IMR-90 (cell line): ENCODE data around the gene LRRC47. TPM values are rescaled to one million over a fixed set of nuclear protein-coding genes. Genes with fewer than 3 reads are reported as not detected.

Experiments
- ATAC-seq: fragments of 200-7000 bp; cut with Tn5 transposase; 2 replicates; pipeline ENCODE4 v1.9.1; 2020; ENCODE audit warnings: low read depth, mild to moderate bottlenecking, moderate library complexity
- BruUV-seq: library from RNA; stranded (reverse); fragments of 400-500 nt; replicated peaks from 2 replicates; lab custom pipeline; 2021; lab: Mats Ljungman, UMichigan
- CTCF ChIA-PET: fragments of 300-600 bp; formaldehyde crosslinking; extraction: SDS; loops from one replicate; lab custom pipeline; 2021; ENCODE audit warnings: antibody characterized with exemption; lab: Yijun Ruan, JAX
- POLR2A ChIA-PET: fragments of 300-600 bp; sonication (Branson Sonifier 250); formaldehyde crosslinking; loops from one replicate; lab custom pipeline; 2022; ENCODE audit warnings: antibody characterized with exemption; ENCODE audit not compliant: unreplicated experiment; lab: Charles Lee
- DNase-seq: peaks from one replicate; pipeline ENCODE4 v3.0.0; 2013
- H2AFZ ChIP-seq: replicated peaks from 2 replicates; pipeline ENCODE3; 2013; ENCODE audit warnings: low read length, mild to moderate bottlenecking; ENCODE audit not compliant: poor library complexity
- H2AK5ac ChIP-seq: 2 replicates; pipeline ENCODE4 v1.6.1; 2013; ENCODE audit warnings: low read depth, low read length, inconsistent platforms
- H2AK9ac ChIP-seq: replicated peaks from 2 replicates; pipeline ENCODE3; 2013; ENCODE audit warnings: mild to moderate bottlenecking, low read depth, low read length, moderate library complexity; ENCODE audit not compliant: poor library complexity
- H2BK120ac ChIP-seq: 2 replicates; pipeline ENCODE4 v1.6.1; 2013; ENCODE audit warnings: low read depth, low read length, inconsistent platforms
- H2BK15ac ChIP-seq: 3 replicates; pipeline ENCODE4 v1.6.1; 2013; ENCODE audit warnings: low read depth, low read length, inconsistent platforms
- H2BK20ac ChIP-seq: 2 replicates; pipeline ENCODE4 v1.6.1; 2013; ENCODE audit warnings: low read depth, mild to moderate bottlenecking, inconsistent platforms, low read length, moderate library complexity
- H2BK5ac ChIP-seq: 2 replicates; pipeline ENCODE4 v1.6.1; 2013; ENCODE audit warnings: mild to moderate bottlenecking, low read depth, low read length, inconsistent platforms; ENCODE audit not compliant: poor library complexity, severe bottlenecking
- H3K14ac ChIP-seq: replicated peaks from 2 replicates; pipeline ENCODE4 v1.6.1; 2013; ENCODE audit warnings: low read depth, low read length, inconsistent platforms
- H3K18ac ChIP-seq: 2 replicates; pipeline ENCODE4 v1.6.1; 2013; ENCODE audit warnings: low read depth, low read length, control low read depth
- H3K23ac ChIP-seq: 2 replicates; pipeline ENCODE4 v1.6.1; 2013; ENCODE audit warnings: low read depth, low read length, inconsistent platforms
- H3K27ac ChIP-seq: 2 replicates; pipeline ENCODE4 v1.5.1; 2013; ENCODE audit warnings: mild to moderate bottlenecking, control low read depth, low read length; ENCODE audit not compliant: insufficient read depth
- H3K27me3 ChIP-seq: 2 replicates; pipeline ENCODE4 v1.6.1; 2013; ENCODE audit warnings: low read length; ENCODE audit not compliant: control insufficient read depth, insufficient read depth
- H3K36me3 ChIP-seq: 2 replicates; pipeline ENCODE4 v1.6.1; 2013; ENCODE audit warnings: low read length, mixed read lengths; ENCODE audit not compliant: control insufficient read depth, insufficient read depth
- H3K4ac ChIP-seq: 2 replicates; pipeline ENCODE4 v1.6.1; 2013; ENCODE audit warnings: low read depth, low read length, inconsistent platforms
- H3K4me1 ChIP-seq: 2 replicates; pipeline ENCODE4 v1.6.1; 2013; ENCODE audit warnings: low read length, mixed read lengths; ENCODE audit not compliant: control insufficient read depth, insufficient read depth
- H3K4me2 ChIP-seq: 2 replicates; pipeline ENCODE4 v1.6.1; 2013; ENCODE audit warnings: low read depth, mild to moderate bottlenecking, control low read depth, low read length, moderate library complexity
- H3K4me3 ChIP-seq: 2 replicates; pipeline ENCODE4 v1.5.1; 2013; ENCODE audit warnings: low read depth, mild to moderate bottlenecking, control low read depth, low read length, moderate library complexity; ENCODE audit not compliant: insufficient read depth
- H3K56ac ChIP-seq: 2 replicates; pipeline ENCODE4 v1.6.1; 2013; ENCODE audit warnings: low read length, inconsistent platforms; ENCODE audit not compliant: insufficient read depth; ENCODE audit errors: extremely low read depth
- H3K79me1 ChIP-seq, 2 experiments: 2 replicates each; pipeline ENCODE4 v1.6.1; 2013; ENCODE audit warnings: low read length in 2 of 2, inconsistent platforms in 1 of 2, low read depth in 1 of 2
- H3K9ac ChIP-seq: 2 replicates; pipeline ENCODE4 v1.6.1; 2013; ENCODE audit warnings: low read depth, low read length, control low read depth
- H3K9me1 ChIP-seq: 2 replicates; pipeline ENCODE4 v1.6.1; 2013; ENCODE audit warnings: low read length, inconsistent platforms; ENCODE audit not compliant: insufficient read depth
- H3K9me3 ChIP-seq: 2 replicates; pipeline ENCODE4 v1.6.1; 2013; ENCODE audit warnings: low read length; ENCODE audit not compliant: control insufficient read depth, insufficient read depth
- H4K20me1 ChIP-seq: 2 replicates; pipeline ENCODE4 v1.6.1; 2013; ENCODE audit warnings: low read length, inconsistent platforms; ENCODE audit not compliant: insufficient read depth
- H4K5ac ChIP-seq: 2 replicates; pipeline ENCODE4 v1.6.1; 2013; ENCODE audit warnings: mild to moderate bottlenecking, low read depth, low read length, control low read depth
- H4K8ac ChIP-seq, 2 experiments: 2 replicates each; pipeline ENCODE4 v1.6.1; 2013; ENCODE audit warnings: low read depth in 2 of 2, low read length in 2 of 2, control low read depth in 1 of 2, inconsistent platforms in 1 of 2
- H4K91ac ChIP-seq: 2 replicates; pipeline ENCODE4 v1.6.1; 2013; ENCODE audit warnings: low read depth, low read length, inconsistent platforms; ENCODE audit not compliant: insufficient read depth
- CEBPB ChIP-seq: IDR thresholded peaks from 2 replicates; pipeline ENCODE4 v1.6.1; 2012; ENCODE audit warnings: low read depth, low read length, improper control_type of control experiment
- MAZ ChIP-seq: IDR thresholded peaks from 2 replicates; pipeline ENCODE4 v1.6.1; 2012; ENCODE audit warnings: low read depth, mild to moderate bottlenecking, low read length, improper control_type of control experiment, moderate library complexity, borderline replicate concordance
- WGBS, 2 experiments: methylation state at CpG; one replicate each; pipeline versions ENCODE4 v1.1.5 to v1.1.7; 2013; ENCODE audit warnings: missing lambda C conversion rate in 2 of 2; ENCODE audit not compliant: insufficient read length in 1 of 2; ENCODE audit errors: extremely low coverage in 2 of 2; 5-methylcytosine and 5-hydroxymethylcytosine counted together
- dilution Hi-C: fragments of 300-500 bp; cut with HindIII; formaldehyde crosslinking; loops from one replicate; pipeline ENCODE4 v1.14.3; 2018; ENCODE audit warnings: low sequenced_read_pairs; ENCODE audit not compliant: unreplicated experiment
- in situ Hi-C: fragments of 300-500 bp; cut with MboI; formaldehyde crosslinking; loops from 3 replicates; pipeline ENCODE4 v1.14.3; 2019; ENCODE audit warnings: low sequenced_read_pairs, inconsistent platforms, mixed read lengths
- intact Hi-C: fragments of 100-400 bp; cut with micrococcal nuclease; formaldehyde crosslinking; loops from 2 replicates; pipeline ENCODE4 v1.10.0; 2022
- polyA plus RNA-seq, 3 experiments: library from polyadenylated mRNA; depleted of rRNA; stranded (reverse); fragments of >200 nt; gene quantifications; 2 replicates each; pipeline ENCODE4 v1.2.3, GENCODE V29; 2012; ENCODE audit warnings: low replicate concordance in 1 of 3
- total RNA-seq: library from RNA; depleted of rRNA; stranded (reverse); fragments of >200 nt; gene quantifications from 2 replicates; pipeline ENCODE4 v1.2.3, GENCODE V29; 2012

Gene LRRC47
- total and polyA plus RNA-seq, 2 of the 4 experiments (the other 2 are of a cell fraction), result 15.2 to 19.7 TPM

- CTCF ChIA-PET, result interaction anchor here (0.5 to 1.1 kb wide), 2 partner anchors 18 to 30 kb away, joined by 3 read pairs; partner anchors contain the start of gene DFFB
- WGBS, 2 experiments, result 82% methylated on average over 7 of the region's 14 CpGs; no CpG with 5 or more reads in 1 of the 2 experiments
- dilution Hi-C loops, result no loop called here
- H4K91ac ChIP-seq, result no peak overlapping the region
- no peak overlapping the region for H2BK20ac ChIP-seq
- H2BK5ac ChIP-seq, result no peak overlapping the region
- no peak; the same call in 1 of the 2 replicates for ATAC-seq
- no peak overlapping the region for H3K4ac ChIP-seq
- H4K5ac ChIP-seq, result no peak overlapping the region
- H3K79me1 ChIP-seq, result no peaks in the 10 kb centered on the region
- H3K23ac ChIP-seq, result no peak overlapping the region
- no peak overlapping the region for H2BK15ac ChIP-seq
- no peak overlapping the region for H3K27ac ChIP-seq
- H4K8ac ChIP-seq, result no peak overlapping the region
- no peak for TF ChIP-seq MAZ
- peak; percentile 28; the same call in 1 of the 2 replicates for TF ChIP-seq CEBPB
- H3K27me3 ChIP-seq, result no peaks in the 10 kb centered on the region
- POLR2A ChIA-PET, result no interaction called here
- no peak overlapping the region for H2AFZ ChIP-seq
- no peak overlapping the region for H2AK9ac ChIP-seq
- H4K20me1 ChIP-seq, result no peaks in the 10 kb centered on the region
- in situ Hi-C loops, result no loop called here
- H3K4me1 ChIP-seq, result no peaks in the 10 kb centered on the region
- peak; percentile 42 for DNase-seq
- H3K36me3 ChIP-seq, result peaks cover 57% of the 10 kb centered on the region
- intact Hi-C loops, result no loop called here
- no peak overlapping the region for H3K4me3 ChIP-seq
- no peaks in the 10 kb centered on the region for H3K9me3 ChIP-seq
- H2BK120ac ChIP-seq, result no peak overlapping the region
- H3K18ac ChIP-seq, result no peak overlapping the region
- no peak overlapping the region for H3K56ac ChIP-seq
- H2AK5ac ChIP-seq, result no peak overlapping the region
- H3K9ac ChIP-seq, result no peak overlapping the region
- H3K9me1 ChIP-seq, result no peaks in the 10 kb centered on the region; the same call in 1 of the 2 replicates
- no peak overlapping the region for H3K4me2 ChIP-seq
- BruUV-seq, result no TSS peak
- no peak overlapping the region for H3K14ac ChIP-seq
Observed at GRCh38 chr1:3827813-3828307, 31.6 kb upstream of the LRRC47 start.
